Measurements from ENCODE around the gene TMA7. TPM values are rescaled to one million over a fixed set of nuclear protein-coding genes. Genes with fewer than 3 reads are reported as not detected.

Gene TMA7
- total and polyA plus RNA-seq, 9 of the 15 experiments (the other 6 are each of a cell fraction or from before 2014, with no cell fraction given): 209 to 1,003 (median 486) TPM

- no peak for TF ChIP-seq RREB1 (CRISPR knock-in tag; IDR thresholded peaks at IDR 0.05)
- no peak for TF ChIP-seq MCM2 (IDR thresholded peaks at IDR 0.05; ENCODE audit: low read depth)
- TF ChIP-seq FOXP4 (CRISPR knock-in tag; IDR thresholded peaks at IDR 0.05; ENCODE audit: borderline replicate concordance): no peak
These were observed 40.5 kb upstream of the TMA7 start (continued) for GRCh38 chr3:48399387-48400172.

Data from K562 (cell line).